HL-60/S4 treated with retinoic acid at 250 ng/mL for 4 days and 3 days (cell line): ENCODE results near the gene HCN3.

Experiments
- in situ Hi-C: fragments of 300-500 bp; cut with MboI; formaldehyde crosslinking; loops from 2 replicates; pipeline ENCODE4 v1.7.0; 2022; ENCODE audit warnings: low sequenced_read_pairs

Gene HCN3

GRCh38 chr1:155308493-155309422, 31.5 kb downstream of the HCN3 start, which contains the start of gene FDPS:
FDPS (plus strand) TSS chr1:155308866; CDS start chr1:155309790, 924 bp downstream.
- in situ Hi-C loops = no loop called here

GRCh38 chr1:155309423-155310021, 32.3 kb downstream of the HCN3 start:
- in situ Hi-C loops = no loop called here

GRCh38 chr1:155313261-155313660, 36.0 kb downstream of the HCN3 start:
- in situ Hi-C loops = no loop called here

- in situ Hi-C loops = no loop called here
Measured at GRCh38 chr1:155316922-155317321, 39.7 kb downstream of the HCN3 start.

- in situ Hi-C loops = no loop called here
Measured at GRCh38 chr1:155318082-155318481, 40.8 kb downstream of the HCN3 start.

GRCh38 chr1:155319536-155319935, 42.3 kb downstream of the HCN3 start:
- in situ Hi-C loops = no loop called here

GRCh38 chr1:155320252-155320651, 43.0 kb downstream of the HCN3 start:
- in situ Hi-C loops = no loop called here

GRCh38 chr1:155320661-155321617, 43.7 kb downstream of the HCN3 start, which contains the start of gene RUSC1:
RUSC1 (plus strand) TSS chr1:155320894; CDS start chr1:155321774, 880 bp downstream.
- in situ Hi-C loops = no loop called here

- in situ Hi-C loops = no loop called here
Measured at GRCh38 chr1:155321639-155322503, 44.6 kb downstream of the HCN3 start.

- in situ Hi-C loops = no loop called here
Measured at GRCh38 chr1:155322571-155322952, 45.3 kb downstream of the HCN3 start.

- in situ Hi-C loops = no loop called here
Measured at GRCh38 chr1:155322953-155323728, 45.9 kb downstream of the HCN3 start.

GRCh38 chr1:155323729-155324036, 46.4 kb downstream of the HCN3 start:
- in situ Hi-C loops = no loop called here

- in situ Hi-C loops = no loop called here
Measured at GRCh38 chr1:155324037-155324716, 46.9 kb downstream of the HCN3 start.

- in situ Hi-C loops = no loop called here
Measured at GRCh38 chr1:155324717-155325602, 47.7 kb downstream of the HCN3 start.

GRCh38 chr1:155325603-155325893, 48.3 kb downstream of the HCN3 start:
- in situ Hi-C loops = no loop called here

- in situ Hi-C loops = no loop called here
Measured at GRCh38 chr1:155326020-155326526, 48.8 kb downstream of the HCN3 start.

GRCh38 chr1:155326631-155327037, 49.4 kb downstream of the HCN3 start:
- in situ Hi-C loops = no loop called here

- in situ Hi-C loops = no loop called here
Measured at GRCh38 chr1:155327981-155328380, 50.7 kb downstream of the HCN3 start.
